PC-3 (cell line): ENCODE results near the gene SLAMF6.

Experiments used
- EZH2 ChIP-seq: fragments of 300-600 bp; sonication (generic); IDR thresholded peaks from one replicate; pipeline ENCODE4 v1.6.1; 2017; ENCODE audit warnings: antibody characterized with exemption, mild to moderate bottlenecking, low read length; ENCODE audit not compliant: unreplicated experiment
- TF ChIP-seq, protein P1 (sequence below): fragments of 300-600 bp; sonication (generic); conservative IDR thresholded peaks from 2 replicates; pipeline ENCODE4 v1.5.1; 2017; ENCODE audit warnings: antibody characterized with exemption, low read depth, mild to moderate bottlenecking, low read length

DNA sequence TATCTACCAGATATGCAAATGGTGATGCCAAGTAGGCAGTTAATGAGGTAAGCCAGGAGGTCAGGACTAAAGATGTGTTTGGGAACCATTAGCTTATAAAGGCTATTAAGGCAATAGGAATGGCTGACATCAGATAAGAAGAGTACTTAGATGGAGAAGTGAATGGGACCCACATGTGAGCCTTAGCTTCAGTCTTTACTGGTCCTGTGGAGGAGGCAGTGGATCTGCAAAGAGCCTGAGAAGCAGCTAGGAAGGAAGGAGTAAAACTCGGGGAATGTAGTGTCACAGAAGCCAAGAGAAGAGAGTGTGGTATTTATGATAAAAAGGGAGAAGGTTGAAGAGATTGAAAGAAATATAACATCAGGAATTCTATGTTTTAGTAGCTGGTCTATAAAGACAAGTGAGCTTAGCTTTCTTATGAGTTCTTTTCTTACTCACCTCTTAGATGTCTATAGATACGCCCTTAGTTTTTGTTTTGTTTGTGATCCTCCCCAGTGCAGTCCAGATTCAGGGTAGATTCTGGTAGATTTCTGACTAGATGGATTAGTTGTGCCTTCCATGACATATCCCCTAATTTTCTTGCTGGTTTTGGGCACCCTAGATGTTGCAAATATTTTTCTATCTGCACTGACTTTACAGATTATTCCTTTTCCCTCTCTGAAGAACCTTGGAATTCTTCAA lies 39.4 kb downstream of the SLAMF6 start:
- TF ChIP-seq, protein P1, sequence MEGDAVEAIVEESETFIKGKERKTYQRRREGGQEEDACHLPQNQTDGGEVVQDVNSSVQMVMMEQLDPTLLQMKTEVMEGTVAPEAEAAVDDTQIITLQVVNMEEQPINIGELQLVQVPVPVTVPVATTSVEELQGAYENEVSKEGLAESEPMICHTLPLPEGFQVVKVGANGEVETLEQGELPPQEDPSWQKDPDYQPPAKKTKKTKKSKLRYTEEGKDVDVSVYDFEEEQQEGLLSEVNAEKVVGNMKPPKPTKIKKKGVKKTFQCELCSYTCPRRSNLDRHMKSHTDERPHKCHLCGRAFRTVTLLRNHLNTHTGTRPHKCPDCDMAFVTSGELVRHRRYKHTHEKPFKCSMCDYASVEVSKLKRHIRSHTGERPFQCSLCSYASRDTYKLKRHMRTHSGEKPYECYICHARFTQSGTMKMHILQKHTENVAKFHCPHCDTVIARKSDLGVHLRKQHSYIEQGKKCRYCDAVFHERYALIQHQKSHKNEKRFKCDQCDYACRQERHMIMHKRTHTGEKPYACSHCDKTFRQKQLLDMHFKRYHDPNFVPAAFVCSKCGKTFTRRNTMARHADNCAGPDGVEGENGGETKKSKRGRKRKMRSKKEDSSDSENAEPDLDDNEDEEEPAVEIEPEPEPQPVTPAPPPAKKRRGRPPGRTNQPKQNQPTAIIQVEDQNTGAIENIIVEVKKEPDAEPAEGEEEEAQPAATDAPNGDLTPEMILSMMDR = no peak
- TF ChIP-seq EZH2 = no peak
